Kidney glomerular epithelial cell (primary cell): Measurements from ENCODE around the gene PWP1.
"Not testable (repeated sequence)": the region's sequence is repeated elsewhere in the genome, so short reads cannot be mapped to it uniquely, and the experiment has no call there.

Experiments
- DNase-seq: peaks from one replicate; lab custom pipeline; 2025; lab: John Stamatoyannopoulos, UW

Gene PWP1

GRCh38 chr12:107668320-107669098 lies 17.1 kb upstream of the PWP1 start:
- DNase-seq, result no peak

- DNase-seq, result no peak
Observed at GRCh38 chr12:107669946-107670345, 15.7 kb upstream of the PWP1 start.

- DNase-seq, result no peak
Observed at GRCh38 chr12:107670999-107671643, 14.5 kb upstream of the PWP1 start.

- DNase-seq, result no peak
Observed at GRCh38 chr12:107677671-107678070, 7.9 kb upstream of the PWP1 start.

- no peak for DNase-seq
Observed at GRCh38 chr12:107679336-107679735, 6.3 kb upstream of the PWP1 start.

- DNase-seq, result no peak
Observed at GRCh38 chr12:107681455-107681835, 4.2 kb upstream of the PWP1 start.

GRCh38 chr12:107681836-107682820 lies 3.5 kb upstream of the PWP1 start:
- DNase-seq, result no peak

- DNase-seq, result peak; percentile 2
Observed at GRCh38 chr12:107684029-107684795, 1.4 kb upstream of the PWP1 start.

GRCh38 chr12:107684990-107685359 lies 624 bp upstream of the PWP1 start:
- DNase-seq, result no peak

- DNase-seq, result not testable (repeated sequence)
Observed at GRCh38 chr12:107695772-107696171, 10.2 kb downstream of the PWP1 start.

- DNase-seq, result no peak
Observed at GRCh38 chr12:107702106-107702505, 16.5 kb downstream of the PWP1 start.

GRCh38 chr12:107704041-107704440 lies 18.4 kb downstream of the PWP1 start:
- DNase-seq, result no peak

- not testable (repeated sequence) for DNase-seq
Observed at GRCh38 chr12:107705522-107705921, 19.9 kb downstream of the PWP1 start.

GRCh38 chr12:107715780-107716179 lies 30.2 kb downstream of the PWP1 start:
- DNase-seq, result no peak

- DNase-seq, result no peak
Observed at GRCh38 chr12:107718606-107719005, 33.0 kb downstream of the PWP1 start.

GRCh38 chr12:107727327-107727726 lies 41.7 kb downstream of the PWP1 start:
- DNase-seq, result not testable (repeated sequence)

- not testable (repeated sequence) for DNase-seq
Observed at GRCh38 chr12:107727742-107728141, 42.1 kb downstream of the PWP1 start.

- no peak for DNase-seq
Observed at GRCh38 chr12:107730618-107731341, 45.2 kb downstream of the PWP1 start.

GRCh38 chr12:107731366-107731765 lies 45.8 kb downstream of the PWP1 start:
- peak; percentile 11 for DNase-seq

GRCh38 chr12:107732365-107732764 lies 46.8 kb downstream of the PWP1 start:
- DNase-seq, result no peak

GRCh38 chr12:107734139-107734538 lies 48.5 kb downstream of the PWP1 start:
- DNase-seq, result no peak
